DND-41 (cell line): ENCODE results near the gene HSD17B3.

Source experiments
- EZH2 ChIP-seq: IDR thresholded peaks from 3 replicates; pipeline ENCODE4 v1.6.1; 2012; ENCODE audit warnings: borderline replicate concordance, low read depth, mild to moderate bottlenecking, moderate library complexity, low read length, inconsistent platforms; ENCODE audit not compliant: severe bottlenecking
- TF ChIP-seq, protein P1 (sequence below): IDR thresholded peaks from 2 replicates; pipeline ENCODE4 v1.5.1; 2012; ENCODE audit warnings: borderline replicate concordance, low read length, moderate library complexity, mild to moderate bottlenecking; ENCODE audit not compliant: poor library complexity, severe bottlenecking; ENCODE audit errors: extremely low read depth

DNA sequence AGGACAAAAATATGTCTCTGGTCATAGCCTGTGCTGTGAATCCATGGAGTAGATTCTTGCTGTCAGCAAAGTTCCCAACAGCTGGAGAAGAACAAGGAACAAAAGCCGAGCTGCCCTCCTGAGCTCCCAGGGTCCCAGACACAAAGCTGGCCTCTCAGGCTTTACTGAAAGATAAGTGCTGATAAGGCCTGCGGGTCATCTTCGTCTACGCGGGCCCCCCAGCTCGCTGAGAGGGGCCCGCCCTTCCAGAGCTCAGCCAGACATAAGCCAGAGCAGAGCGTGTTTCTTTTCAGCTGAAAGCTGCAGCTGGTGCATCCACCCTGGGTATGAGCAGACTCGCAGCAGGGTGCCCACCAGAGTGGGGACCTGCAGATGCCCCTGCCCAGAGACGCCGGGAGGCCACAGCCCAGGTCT is 84.7 kb downstream of the HSD17B3 start:
- TF ChIP-seq, protein P1, sequence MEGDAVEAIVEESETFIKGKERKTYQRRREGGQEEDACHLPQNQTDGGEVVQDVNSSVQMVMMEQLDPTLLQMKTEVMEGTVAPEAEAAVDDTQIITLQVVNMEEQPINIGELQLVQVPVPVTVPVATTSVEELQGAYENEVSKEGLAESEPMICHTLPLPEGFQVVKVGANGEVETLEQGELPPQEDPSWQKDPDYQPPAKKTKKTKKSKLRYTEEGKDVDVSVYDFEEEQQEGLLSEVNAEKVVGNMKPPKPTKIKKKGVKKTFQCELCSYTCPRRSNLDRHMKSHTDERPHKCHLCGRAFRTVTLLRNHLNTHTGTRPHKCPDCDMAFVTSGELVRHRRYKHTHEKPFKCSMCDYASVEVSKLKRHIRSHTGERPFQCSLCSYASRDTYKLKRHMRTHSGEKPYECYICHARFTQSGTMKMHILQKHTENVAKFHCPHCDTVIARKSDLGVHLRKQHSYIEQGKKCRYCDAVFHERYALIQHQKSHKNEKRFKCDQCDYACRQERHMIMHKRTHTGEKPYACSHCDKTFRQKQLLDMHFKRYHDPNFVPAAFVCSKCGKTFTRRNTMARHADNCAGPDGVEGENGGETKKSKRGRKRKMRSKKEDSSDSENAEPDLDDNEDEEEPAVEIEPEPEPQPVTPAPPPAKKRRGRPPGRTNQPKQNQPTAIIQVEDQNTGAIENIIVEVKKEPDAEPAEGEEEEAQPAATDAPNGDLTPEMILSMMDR = no peak
- TF ChIP-seq EZH2 = no peak
